Immature natural killer cell (primary cell): ENCODE results near the gene LRSAM1. TPM values are rescaled to one million over a fixed set of nuclear protein-coding genes. Genes with fewer than 3 reads are reported as not detected.

Experiments
- DNase-seq, 3 donors: peaks; one replicate each; pipeline ENCODE4 v3.0.0; 2022; ENCODE audit warnings: mixed read lengths in 1 of 3
- H3K27ac Mint-ChIP-seq, 6 donors: one replicate each; pipeline ENCODE4 v1.8.0; 2020; ENCODE audit warnings: mixed read lengths in 6 of 6, mild to moderate bottlenecking in 5 of 6, inconsistent platforms in 4 of 6, moderate library complexity in 3 of 6
- H3K27me3 Mint-ChIP-seq, 3 donors: one replicate each; pipeline ENCODE4 v1.8.0; 2020 to 2021; ENCODE audit warnings: low read depth in 3 of 3, mild to moderate bottlenecking in 3 of 3, mixed read lengths in 3 of 3, moderate library complexity in 3 of 3, inconsistent platforms in 1 of 3
- H3K36me3 Mint-ChIP-seq, 3 donors: one replicate each; pipeline ENCODE4 v1.8.0; 2020; ENCODE audit warnings: mixed read lengths in 3 of 3, inconsistent platforms in 2 of 3, mild to moderate bottlenecking in 2 of 3
- H3K4me1 Mint-ChIP-seq, 2 donors: one replicate each; pipeline ENCODE4 v1.8.0; 2020; ENCODE audit warnings: inconsistent platforms in 2 of 2, mild to moderate bottlenecking in 2 of 2, mixed read lengths in 2 of 2, moderate library complexity in 1 of 2
- H3K4me3 Mint-ChIP-seq, 5 donors: one replicate each; pipeline ENCODE4 v1.8.0; 2020; ENCODE audit warnings: mild to moderate bottlenecking in 5 of 5, mixed read lengths in 5 of 5, inconsistent platforms in 3 of 5, moderate library complexity in 3 of 5
- H3K9me3 Mint-ChIP-seq, 6 donors: one replicate each; pipeline ENCODE4 v1.8.0; 2020; ENCODE audit warnings: mild to moderate bottlenecking in 6 of 6, mixed read lengths in 6 of 6, inconsistent platforms in 4 of 6, moderate library complexity in 3 of 6
- polyA plus RNA-seq, 3 donors: library from polyadenylated mRNA; unstranded; fragments of 300-500 nt; fragmentation: Illumina TruSeq; gene quantifications; one replicate each; pipeline ENCODE4 v1.2.3, GENCODE V29; 2021

The LRSAM1 gene
- polyA plus RNA-seq, 3 donors from 2014 or later: 2.7 to 6.4 (median 4.4) TPM

DNA sequence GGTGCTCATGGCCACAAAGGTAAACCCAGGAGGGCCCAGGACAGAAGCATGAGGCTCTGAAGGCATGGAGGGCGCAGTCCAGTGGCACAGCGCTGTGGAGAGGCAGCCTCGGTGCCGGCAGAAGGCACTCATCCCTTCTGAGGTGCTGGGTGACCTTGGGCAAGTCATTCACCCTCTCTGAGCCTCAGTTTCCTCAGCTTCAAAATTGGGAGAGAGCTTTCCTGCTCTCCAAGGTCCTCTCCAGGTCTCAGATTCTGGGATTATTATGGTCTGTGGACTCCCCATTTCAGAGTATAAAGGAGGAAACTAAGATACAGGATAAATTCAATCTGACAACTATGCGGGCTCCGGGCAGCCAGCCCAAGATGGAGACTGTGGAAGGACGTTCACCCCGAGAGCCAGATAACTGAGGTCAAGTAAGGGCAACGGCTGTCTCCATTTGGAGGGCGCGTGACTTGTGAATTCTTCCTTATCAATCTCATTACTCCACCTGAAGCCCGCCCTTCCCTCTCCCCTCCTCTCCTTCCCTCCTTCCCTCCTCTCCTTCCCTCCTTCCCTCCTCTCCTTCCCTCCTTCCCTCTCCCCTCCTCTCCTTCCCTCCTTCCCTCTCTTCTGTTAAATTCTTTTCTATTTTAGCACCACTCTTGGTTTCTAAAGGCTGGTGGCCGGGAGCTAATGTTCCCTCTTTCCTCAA lies 58.1 kb downstream of the LRSAM1 start:
- no peak for DNase-seq
- Mint-ChIP-seq H3K27me3 (peaks cover 0 to 2% (median 0%) of the 10 kb centered on the region in 3 donors), H3K27ac (peak overlapping the region in 1 of 6 donors; percentile 40), H3K4me1 (no peaks in the 10 kb centered on the region), H3K36me3 (no peaks in the 10 kb centered on the region), H3K4me3 (no peak overlapping the region), H3K9me3 (no peaks in the 10 kb centered on the region)

DNA sequence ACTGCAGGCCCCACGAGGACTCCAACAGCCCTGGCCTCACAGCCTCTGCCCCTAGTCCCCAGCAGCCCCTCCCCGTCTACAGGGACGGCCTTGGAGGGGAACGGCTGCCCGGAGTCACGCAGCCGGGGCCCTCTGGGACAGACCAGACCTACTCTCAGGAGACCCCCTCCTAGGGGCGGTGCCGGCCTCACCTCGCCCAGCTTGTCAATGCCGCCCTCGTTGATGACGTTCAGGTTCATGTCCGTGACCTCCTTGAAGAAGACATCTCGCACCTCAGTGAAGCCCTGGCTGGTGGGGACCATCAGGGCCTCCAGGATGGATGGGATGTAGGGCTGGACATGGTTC lies 58.6 kb downstream of the LRSAM1 start:
- H3K4me3 Mint-ChIP-seq: no peak overlapping the region
- H3K27me3 Mint-ChIP-seq: peaks cover 0 to 2% (median 0%) of the 10 kb centered on the region in 3 donors
- H3K27ac Mint-ChIP-seq: no peak overlapping the region
- no peaks in the 10 kb centered on the region for H3K9me3 Mint-ChIP-seq
- DNase-seq: no peak
- H3K36me3 Mint-ChIP-seq: no peaks in the 10 kb centered on the region
- no peaks in the 10 kb centered on the region for H3K4me1 Mint-ChIP-seq

DNA sequence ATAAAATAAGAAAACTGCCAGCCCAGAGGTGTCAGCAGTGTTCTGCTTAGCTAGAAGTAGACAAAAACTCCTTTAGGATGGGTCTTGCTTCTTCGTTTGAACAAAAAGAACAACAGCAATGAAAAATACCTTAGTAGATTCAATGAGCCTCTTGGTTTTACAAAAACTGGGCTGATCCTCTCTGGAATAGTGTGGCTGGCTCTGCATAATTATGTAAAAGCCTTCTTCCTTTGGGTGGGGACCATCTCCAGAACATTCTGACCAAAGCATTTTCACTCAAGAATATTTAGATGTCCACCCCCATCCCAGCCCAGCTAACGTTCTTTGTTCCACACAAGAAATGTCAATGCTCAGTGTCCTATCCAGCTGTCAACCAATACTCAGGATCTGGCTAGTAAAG lies 63.2 kb downstream of the LRSAM1 start:
- Mint-ChIP-seq H3K27me3 (peaks cover 0 to under 1% (median 0%) of the 10 kb centered on the region in 3 donors), H3K27ac (no peak overlapping the region), H3K36me3 (no peaks in the 10 kb centered on the region), H3K4me3 (no peak overlapping the region), H3K9me3 (no peaks in the 10 kb centered on the region), H3K4me1 (peaks cover 3 to 6% of the 10 kb centered on the region in 2 donors)
- DNase-seq: no peak

DNA sequence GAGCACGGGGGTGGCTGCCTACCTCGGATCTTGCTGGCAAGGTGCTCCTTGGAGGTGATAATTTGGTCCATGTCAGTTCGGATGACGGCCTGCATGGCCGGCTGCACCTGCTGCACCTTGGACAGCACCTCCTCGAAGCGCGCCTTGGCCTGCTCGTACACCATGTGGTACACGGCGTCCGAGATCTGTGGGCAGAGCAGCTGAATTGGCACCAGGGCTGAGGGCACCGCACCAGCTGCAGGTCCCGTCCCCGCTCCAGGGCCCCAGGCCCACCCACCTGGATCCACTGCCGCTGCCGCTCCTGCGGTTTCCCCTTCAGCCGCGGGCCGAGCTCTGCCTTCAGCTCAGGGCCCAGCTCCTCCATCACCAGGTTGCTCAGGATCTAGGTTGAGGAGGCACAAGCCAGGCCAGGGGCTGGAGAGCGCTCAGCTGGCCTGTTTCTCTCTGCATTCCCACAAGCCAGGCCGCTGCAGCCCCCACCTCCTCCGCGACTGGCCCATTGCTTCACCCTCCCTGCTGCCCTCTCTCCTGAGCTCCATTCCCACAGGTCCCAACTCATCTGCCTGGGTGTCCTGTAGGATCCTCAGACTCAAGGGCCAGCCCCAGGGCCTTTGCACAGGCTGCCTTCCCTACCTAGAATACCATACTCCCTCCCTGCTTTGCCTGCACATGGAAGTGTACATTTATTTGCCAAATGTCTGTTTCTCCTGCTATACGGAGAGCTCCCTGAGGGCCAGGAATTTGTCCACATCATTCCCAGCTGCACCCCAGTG lies 65.7 kb downstream of the LRSAM1 start:
- Mint-ChIP-seq H3K9me3 (no peaks in the 10 kb centered on the region), H3K36me3 (no peaks in the 10 kb centered on the region), H3K27me3 (peaks cover 0 to 2% (median 0%) of the 10 kb centered on the region in 3 donors)

DNA sequence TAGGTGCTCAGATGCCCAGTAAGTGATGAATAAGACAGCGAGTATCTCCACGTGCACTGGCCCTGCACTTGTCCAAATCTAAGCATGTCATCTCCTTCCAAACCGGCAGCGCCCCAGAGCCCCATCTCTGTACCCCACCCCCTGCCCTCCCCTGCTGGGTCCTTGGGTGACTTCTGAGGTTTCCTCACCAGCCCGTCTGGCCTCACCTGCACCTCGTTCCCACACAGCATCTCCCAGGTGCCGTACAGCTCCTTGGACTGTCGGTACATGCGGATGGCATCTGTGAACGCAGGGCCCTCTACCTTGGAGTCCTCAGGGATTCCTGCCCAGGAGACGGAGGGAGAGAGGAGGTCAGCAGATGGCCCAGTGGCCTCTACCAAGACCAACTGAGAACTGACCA lies 66.3 kb downstream of the LRSAM1 start:
- no peaks in the 10 kb centered on the region for H3K36me3 Mint-ChIP-seq
- no peak overlapping the region for H3K27ac Mint-ChIP-seq
- H3K4me3 Mint-ChIP-seq: no peak overlapping the region
- H3K4me1 Mint-ChIP-seq: peaks cover 3 to 7% of the 10 kb centered on the region in 2 donors
- H3K9me3 Mint-ChIP-seq: peaks cover 0 to under 1% (median 0%) of the 10 kb centered on the region in 6 donors
- H3K27me3 Mint-ChIP-seq: peaks cover 0 to 2% (median 0%) of the 10 kb centered on the region in 3 donors
- no peak for DNase-seq

More for the DNA sequence above, 65.7 kb downstream of the LRSAM1 start:
- peaks cover 3 to 7% of the 10 kb centered on the region in 2 donors for H3K4me1 Mint-ChIP-seq
- no peak overlapping the region for H3K27ac Mint-ChIP-seq
- H3K4me3 Mint-ChIP-seq: no peak overlapping the region
- DNase-seq: no peak

DNA sequence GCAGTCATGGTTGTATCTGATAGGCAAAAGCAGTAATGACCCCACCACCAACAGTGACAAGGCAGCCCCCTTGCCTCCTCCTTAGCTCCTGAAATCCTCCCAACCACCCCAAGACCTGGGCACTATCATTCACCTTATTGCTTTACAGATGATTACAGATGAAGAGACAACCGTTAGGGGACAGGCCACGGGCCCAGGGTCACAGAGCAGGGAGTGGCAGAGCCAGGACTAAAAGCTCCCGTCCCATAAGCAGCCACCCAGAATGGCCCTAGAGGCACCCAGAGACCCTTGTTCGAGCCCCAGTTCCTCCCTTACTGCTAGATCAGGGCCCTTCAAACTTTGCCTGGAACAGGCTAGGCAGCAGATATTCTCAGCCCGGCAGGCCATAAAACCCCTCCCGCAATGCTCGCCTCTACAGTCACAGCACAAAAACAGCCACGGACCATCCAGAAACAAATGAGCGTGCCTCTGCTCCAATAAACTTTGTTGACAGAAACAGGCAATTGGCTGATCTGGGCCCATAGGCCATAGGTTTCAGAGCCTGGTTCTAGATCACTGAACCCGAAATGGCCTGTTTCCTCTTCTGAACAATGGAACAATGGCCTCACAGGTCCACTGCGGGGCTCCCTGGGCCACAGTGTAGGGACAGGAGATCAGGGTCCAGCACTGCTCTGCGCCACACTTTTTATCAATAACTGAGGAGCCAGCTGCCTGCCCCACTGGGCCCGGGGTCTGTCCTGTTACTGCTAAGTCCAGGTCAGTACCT lies 67.0 kb downstream of the LRSAM1 start:
- Mint-ChIP-seq H3K9me3 (peaks cover 0 to 7% (median 0%) of the 10 kb centered on the region in 6 donors), H3K27ac (no peak overlapping the region), H3K4me3 (no peak overlapping the region), H3K4me1 (peaks cover 3 to 7% of the 10 kb centered on the region in 2 donors), H3K36me3 (peaks cover 0 to 3% (median 0%) of the 10 kb centered on the region in 3 donors), H3K27me3 (peaks cover 0 to 2% (median 0%) of the 10 kb centered on the region in 3 donors)
- DNase-seq: no peak

DNA sequence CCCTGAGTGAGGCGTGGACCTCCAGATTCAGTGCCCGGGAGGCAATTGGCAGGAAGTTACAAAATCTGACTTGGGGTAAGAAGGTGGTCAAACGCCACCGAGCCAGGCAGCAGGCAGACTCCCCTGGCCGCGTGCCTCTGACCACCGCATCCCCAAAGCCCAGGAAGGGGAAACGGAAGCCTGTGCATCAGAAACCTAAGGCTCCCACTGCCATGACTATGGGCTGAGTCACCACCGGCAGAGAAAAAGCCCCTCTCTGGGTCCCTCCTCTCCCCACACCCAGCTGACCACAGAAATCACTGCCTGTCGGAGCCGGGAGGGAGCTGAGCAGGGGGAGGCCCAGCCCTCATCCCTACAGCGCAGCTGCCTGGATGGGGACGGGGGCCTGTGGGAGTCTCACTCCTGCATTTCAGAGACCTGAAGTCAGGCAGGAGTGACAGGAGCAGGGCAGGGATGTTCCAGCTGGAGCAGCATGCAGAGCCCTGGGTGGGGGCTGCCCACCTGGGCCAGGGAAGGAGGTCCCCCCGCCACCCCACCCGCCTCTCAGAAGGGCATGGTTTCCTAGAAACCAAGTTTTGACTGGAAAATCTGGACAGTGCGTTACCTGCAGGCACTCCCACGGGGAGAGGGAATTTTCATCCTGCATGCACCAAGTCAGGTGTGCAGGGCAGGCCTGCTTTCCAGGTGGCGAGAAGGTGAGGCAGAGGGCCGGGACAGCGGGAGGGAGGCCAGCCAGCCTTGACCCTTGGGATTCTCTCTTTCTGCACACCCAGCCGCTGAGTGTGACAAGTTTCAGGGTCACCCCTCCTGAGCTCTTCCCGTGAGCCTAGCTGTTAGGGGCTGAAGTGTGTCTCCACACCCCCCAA lies 68.2 kb downstream of the LRSAM1 start:
- H3K9me3 Mint-ChIP-seq: peaks cover 0 to 8% (median under 1%) of the 10 kb centered on the region in 6 donors
- peaks cover 0 to 3% (median 0%) of the 10 kb centered on the region in 3 donors for H3K36me3 Mint-ChIP-seq
- H3K27ac Mint-ChIP-seq: peak overlapping the region in 2 of 6 donors; percentile 48 to 72
- H3K4me1 Mint-ChIP-seq: peaks cover 3 to 7% of the 10 kb centered on the region in 2 donors
- H3K4me3 Mint-ChIP-seq: peak overlapping the region in 1 of 5 donors; percentile 44
- peaks cover 0 to 2% (median 0%) of the 10 kb centered on the region in 3 donors for H3K27me3 Mint-ChIP-seq
- peak; percentile 29 to 39 (median 35) for DNase-seq

DNA sequence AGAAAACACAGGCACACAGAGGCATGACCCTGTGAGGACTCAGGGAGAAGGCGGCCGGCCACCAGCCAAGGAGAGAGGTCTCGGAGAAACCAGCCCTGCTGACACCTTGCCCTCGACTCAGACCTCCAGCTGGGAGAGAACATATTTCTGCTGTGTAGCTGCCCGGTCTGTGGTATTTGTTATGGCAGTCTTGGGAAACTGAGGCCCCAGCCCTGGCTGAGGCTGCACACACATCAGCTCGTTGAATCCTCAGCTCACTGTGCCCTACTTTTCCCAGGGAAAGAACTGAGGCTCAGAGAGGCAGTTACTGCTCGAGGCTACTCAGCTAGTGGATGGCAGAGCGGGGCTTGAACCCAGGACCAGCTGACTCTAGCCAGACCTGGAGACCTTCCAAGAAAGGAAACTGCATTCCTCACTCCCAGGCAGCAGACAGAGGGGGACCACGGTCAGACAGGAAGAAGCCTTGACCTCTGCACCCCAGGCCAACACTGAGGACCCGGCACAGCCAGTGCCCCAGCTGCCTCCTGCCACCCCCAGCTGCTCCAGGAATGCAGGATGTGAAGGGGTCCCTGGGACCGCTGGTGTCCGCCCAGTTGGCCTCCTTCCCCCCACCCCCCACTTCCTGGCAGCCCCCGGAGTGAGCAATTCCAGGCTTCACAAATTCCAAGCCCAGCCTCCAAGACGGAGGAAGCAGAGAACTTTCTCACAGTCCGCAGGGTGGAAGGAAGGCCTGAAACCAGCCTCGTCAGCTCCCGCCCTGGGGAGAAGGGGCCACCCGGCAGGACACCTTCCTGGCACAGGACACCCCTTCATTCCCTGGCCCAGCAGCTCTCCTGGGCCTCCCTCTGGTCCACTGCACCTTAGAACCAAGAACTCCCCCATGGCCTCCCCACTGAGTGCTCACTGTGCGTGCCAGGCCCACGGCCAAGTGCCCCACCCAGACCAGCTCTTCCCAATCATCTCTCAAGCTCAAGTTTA lies 69.9 kb downstream of the LRSAM1 start:
- Mint-ChIP-seq H3K36me3 (peaks cover 4 to 9% (median 5%) of the 10 kb centered on the region in 3 donors), H3K27me3 (peaks cover 0 to 2% (median 0%) of the 10 kb centered on the region in 3 donors), H3K27ac (no peak overlapping the region), H3K4me1 (peaks cover 3 to 7% of the 10 kb centered on the region in 2 donors), H3K9me3 (peaks cover 0 to 14% (median 4%) of the 10 kb centered on the region in 6 donors), H3K4me3 (no peak overlapping the region)
- no peak for DNase-seq

DNA sequence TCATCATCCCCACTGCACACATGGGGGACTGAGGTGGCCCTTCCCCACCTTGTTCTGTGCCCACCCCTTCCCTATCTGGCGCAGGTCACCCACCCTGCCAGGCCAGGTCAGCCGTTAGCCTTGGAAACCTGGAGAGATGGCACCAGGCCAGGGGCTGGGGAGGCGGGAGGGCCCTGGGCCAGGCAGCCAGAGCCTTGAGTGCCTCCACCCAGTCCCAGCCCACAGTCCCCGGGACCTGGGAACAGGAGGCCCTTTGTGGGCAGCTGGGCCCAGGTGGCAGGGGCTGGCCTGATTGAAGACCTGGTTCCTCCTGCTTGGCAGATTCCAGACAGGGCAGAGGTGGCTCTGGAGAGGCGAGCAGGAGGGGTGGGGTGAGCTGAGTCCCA lies 70.6 kb downstream of the LRSAM1 start:
- DNase-seq: no peak
- Mint-ChIP-seq H3K9me3 (peaks cover 0 to 18% (median 4%) of the 10 kb centered on the region in 6 donors), H3K4me1 (peaks cover 3 to 7% of the 10 kb centered on the region in 2 donors), H3K36me3 (peaks cover 4 to 9% (median 9%) of the 10 kb centered on the region in 3 donors), H3K4me3 (no peak overlapping the region), H3K27ac (no peak overlapping the region), H3K27me3 (peaks cover 0 to 2% (median 0%) of the 10 kb centered on the region in 3 donors)

DNA sequence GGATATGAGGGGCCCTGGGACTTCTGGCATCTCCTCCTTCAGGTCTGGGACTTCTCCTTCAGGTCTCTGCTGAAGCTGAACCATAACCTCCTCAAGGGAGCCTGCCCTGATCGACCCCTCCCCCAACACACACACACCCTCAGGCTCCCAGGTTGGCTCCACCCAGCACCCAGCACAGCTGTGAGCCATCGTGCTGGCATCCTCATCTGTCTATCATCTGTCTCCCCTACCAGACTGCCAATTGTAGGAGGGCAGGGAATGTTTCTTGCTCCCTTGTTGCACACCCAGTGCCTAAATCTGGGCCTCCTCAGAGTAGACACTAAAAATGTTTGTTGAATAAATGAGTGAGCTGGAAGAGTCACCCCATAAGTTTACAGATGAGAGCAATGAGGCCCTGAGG lies 71.4 kb downstream of the LRSAM1 start:
- Mint-ChIP-seq H3K4me3 (no peak overlapping the region), H3K9me3 (peaks cover 0 to 18% (median 4%) of the 10 kb centered on the region in 6 donors), H3K36me3 (peaks cover 4 to 9% (median 9%) of the 10 kb centered on the region in 3 donors), H3K27ac (no peak overlapping the region), H3K4me1 (peaks cover 3 to 7% of the 10 kb centered on the region in 2 donors), H3K27me3 (peaks cover 0 to 2% (median 0%) of the 10 kb centered on the region in 3 donors)
- no peak for DNase-seq

DNA sequence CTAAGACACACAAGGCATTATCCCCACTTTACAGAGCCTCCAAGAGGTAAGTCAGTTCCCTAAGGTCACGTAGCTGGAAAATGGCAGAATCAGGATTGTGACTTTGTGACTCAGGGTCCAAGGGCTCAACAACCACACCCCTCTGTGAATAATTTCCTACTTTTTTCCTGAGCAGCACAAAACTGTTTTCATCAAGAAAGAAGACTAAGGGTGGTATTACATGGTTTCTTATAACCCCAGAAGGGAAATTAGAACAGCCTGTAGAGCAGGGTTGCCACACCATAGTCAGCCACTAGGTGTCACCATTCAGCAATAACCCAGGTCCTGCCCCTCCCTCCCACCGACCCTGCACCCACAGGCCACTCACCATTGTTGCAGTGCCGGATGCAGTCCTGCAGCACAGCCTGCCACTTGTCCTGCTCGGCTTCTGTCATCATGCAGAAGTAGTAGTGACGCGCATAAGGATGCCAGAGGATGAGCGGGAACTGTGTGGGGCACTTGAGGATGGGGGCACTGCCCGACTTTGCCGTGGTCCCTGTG lies 72.1 kb downstream of the LRSAM1 start:
- no peak overlapping the region for H3K4me3 Mint-ChIP-seq
- peaks cover 3 to 7% of the 10 kb centered on the region in 2 donors for H3K4me1 Mint-ChIP-seq
- peaks cover 0 to 18% (median 4%) of the 10 kb centered on the region in 6 donors for H3K9me3 Mint-ChIP-seq
- H3K27ac Mint-ChIP-seq: no peak overlapping the region
- peaks cover 4 to 9% (median 9%) of the 10 kb centered on the region in 3 donors for H3K36me3 Mint-ChIP-seq
- no peak for DNase-seq
- peaks cover 0 to 2% (median 0%) of the 10 kb centered on the region in 3 donors for H3K27me3 Mint-ChIP-seq

DNA sequence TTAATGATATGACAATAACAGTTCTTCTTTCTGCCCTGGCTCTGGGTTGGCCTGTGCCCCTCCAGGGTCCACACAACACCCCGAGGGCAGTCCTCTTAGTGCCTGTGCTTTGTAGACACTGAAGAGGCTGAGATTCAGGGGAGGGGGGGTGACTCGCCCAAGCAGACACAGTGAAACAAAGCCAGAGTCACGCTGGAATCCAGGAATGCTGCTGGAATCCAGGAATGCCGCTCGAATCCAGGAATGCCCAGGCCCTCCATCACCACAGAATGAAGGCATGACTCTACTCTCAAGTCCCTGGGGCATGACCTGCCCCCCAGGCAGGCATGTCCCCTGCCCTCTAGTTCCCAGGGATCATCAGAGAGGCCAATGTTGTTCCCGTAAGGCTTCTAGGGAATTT lies 73.1 kb downstream of the LRSAM1 start:
- Mint-ChIP-seq H3K9me3 (peaks cover 0 to 18% (median 4%) of the 10 kb centered on the region in 6 donors), H3K27me3 (peaks cover 0 to 2% (median 0%) of the 10 kb centered on the region in 3 donors), H3K36me3 (peaks cover 4 to 9% (median 9%) of the 10 kb centered on the region in 3 donors), H3K4me3 (no peak overlapping the region), H3K27ac (no peak overlapping the region), H3K4me1 (peaks cover 0 to 1% of the 10 kb centered on the region in 2 donors)
- DNase-seq: no peak
